Neural progenitor cell (in vitro differentiated cells): Measurements from ENCODE around the gene MLYCD. TPM values are rescaled to one million over a fixed set of nuclear protein-coding genes. Genes with fewer than 3 reads are reported as not detected.

Source experiments
- DNase-seq: peaks from one replicate; pipeline ENCODE4 v3.0.0-alpha.2; 2016; ENCODE audit warnings: low spot score
- H2AFZ ChIP-seq: fragments of 200-600 bp; sonication (generic); replicated peaks from 2 replicates; pipeline ENCODE4 v1.6.1; 2016; ENCODE audit warnings: antibody characterized with exemption
- H3F3A ChIP-seq: fragments of 200-600 bp; sonication (generic); 2 replicates; pipeline ENCODE4 v1.6.1; 2016; ENCODE audit warnings: antibody characterized with exemption, low read depth
- H3K27ac ChIP-seq: fragments of 200-600 bp; sonication (generic); 2 replicates; pipeline ENCODE4 v1.5.1; 2016; ENCODE audit warnings: mild to moderate bottlenecking
- H3K27me3 ChIP-seq: fragments of 200-600 bp; sonication (generic); 2 replicates; pipeline ENCODE4 v1.6.1; 2016; ENCODE audit warnings: mild to moderate bottlenecking, moderate library complexity
- H3K36me3 ChIP-seq: fragments of 200-600 bp; sonication (generic); 2 replicates; pipeline ENCODE4 v1.5.1; 2016
- H3K4me1 ChIP-seq: fragments of 200-600 bp; sonication (generic); 2 replicates; pipeline ENCODE4 v1.6.1; 2016; ENCODE audit warnings: mixed run types
- H3K4me2 ChIP-seq: fragments of 200-600 bp; sonication (generic); 2 replicates; pipeline ENCODE4 v1.6.1; 2016
- H3K4me3 ChIP-seq: fragments of 200-600 bp; sonication (generic); 2 replicates; pipeline ENCODE4 v1.5.1; 2016
- H3K79me2 ChIP-seq: fragments of 200-600 bp; sonication (generic); 2 replicates; pipeline ENCODE4 v1.6.1; 2016; ENCODE audit warnings: low read depth
- H3K9ac ChIP-seq: fragments of 200-600 bp; sonication (generic); 2 replicates; pipeline ENCODE4 v1.6.1; 2016
- H3K9me3 ChIP-seq: fragments of 200-600 bp; sonication (generic); 2 replicates; pipeline ENCODE4 v1.5.1; 2016; ENCODE audit warnings: low read depth
- H4K20me1 ChIP-seq: fragments of 200-600 bp; sonication (generic); 2 replicates; pipeline ENCODE4 v1.6.1; 2016; ENCODE audit warnings: low read depth
- H3K27ac Mint-ChIP-seq: 3 replicates; pipeline ENCODE4 v1.8.0; 2021; ENCODE audit warnings: mixed read lengths
- H3K27me3 Mint-ChIP-seq: 2 replicates; pipeline ENCODE4 v1.8.0; 2022; ENCODE audit warnings: low read depth, mild to moderate bottlenecking, inconsistent platforms, moderate library complexity, mixed read lengths; ENCODE audit not compliant: insufficient read depth
- H3K36me3 Mint-ChIP-seq: 3 replicates; pipeline ENCODE4 v1.8.0; 2021; ENCODE audit warnings: mixed read lengths
- H3K4me1 Mint-ChIP-seq: 3 replicates; pipeline ENCODE4 v1.8.0; 2021; ENCODE audit warnings: mixed read lengths
- H3K4me3 Mint-ChIP-seq: 3 replicates; pipeline ENCODE4 v1.8.0; 2021; ENCODE audit warnings: mild to moderate bottlenecking, moderate library complexity, mixed read lengths
- H3K9me3 Mint-ChIP-seq: 3 replicates; pipeline ENCODE4 v1.8.0; 2020; ENCODE audit warnings: mixed read lengths
- EZH2 ChIP-seq: fragments of 200-600 bp; sonication (generic); IDR thresholded peaks from 2 replicates; pipeline ENCODE4 v1.6.1; 2017; ENCODE audit warnings: antibody characterized with exemption, mild to moderate bottlenecking, moderate library complexity
- EZH2phosphoT487 ChIP-seq: fragments of 200-600 bp; sonication (generic); IDR thresholded peaks from 2 replicates; pipeline ENCODE4 v1.6.1; 2017; ENCODE audit warnings: antibody characterized with exemption
- total RNA-seq: library from RNA; depleted of rRNA; stranded (reverse); fragments of >200 nt; gene quantifications from 2 replicates; pipeline ENCODE4 v1.2.3, GENCODE V29; 2015; ENCODE audit warnings: low replicate concordance
- TF ChIP-seq, protein P1 (sequence below): fragments of 200-600 bp; sonication (generic); IDR thresholded peaks from 2 replicates; pipeline ENCODE4 v1.5.1; 2017; ENCODE audit warnings: antibody characterized with exemption, mild to moderate bottlenecking

The MLYCD gene
- total RNA-seq, 1 donor from 2014 or later: 2.5 TPM

DNA sequence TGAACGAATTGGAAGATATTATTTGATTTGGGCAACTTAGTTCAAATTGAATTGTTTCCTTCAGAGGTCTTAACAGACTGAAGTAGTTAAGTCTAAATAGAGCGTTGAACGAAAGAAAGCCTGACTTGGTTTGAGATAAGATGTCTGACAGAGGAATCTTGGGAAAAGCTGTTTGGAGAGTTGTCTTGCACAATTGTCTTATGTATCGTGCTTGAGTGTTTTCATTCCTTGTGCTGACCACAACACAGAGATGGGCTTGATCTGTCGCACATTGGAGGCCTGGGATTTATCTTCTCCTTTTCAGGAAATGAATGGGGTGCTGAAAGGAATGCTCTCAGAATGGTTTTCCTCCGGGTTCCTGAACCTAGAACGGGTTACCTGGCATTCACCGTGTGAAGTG lies 7.8 kb downstream of the MLYCD start:
- Histone ChIP-seq H3K36me3 (no peaks in the 10 kb centered on the region), H3F3A (peaks cover 12% of the 10 kb centered on the region), H3K4me1 (peaks cover 16% of the 10 kb centered on the region), H3K79me2 (no peaks in the 10 kb centered on the region), H4K20me1 (no peaks in the 10 kb centered on the region), H3K9me3 (no peaks in the 10 kb centered on the region), H3K4me2 (no peak overlapping the region), H3K4me3 (no peak overlapping the region), H2AFZ (no peak overlapping the region), H3K27ac (no peak overlapping the region), H3K27me3 (no peaks in the 10 kb centered on the region), H3K9ac (no peak overlapping the region)
- H3K36me3 Mint-ChIP-seq: peaks cover 16% of the 10 kb centered on the region
- DNase-seq: no peak
- peaks cover 4% of the 10 kb centered on the region for H3K27me3 Mint-ChIP-seq
- H3K27ac Mint-ChIP-seq: no peak overlapping the region
- peaks cover 59% of the 10 kb centered on the region for H3K4me1 Mint-ChIP-seq
- no peak for TF ChIP-seq EZH2
- TF ChIP-seq, protein P1, sequence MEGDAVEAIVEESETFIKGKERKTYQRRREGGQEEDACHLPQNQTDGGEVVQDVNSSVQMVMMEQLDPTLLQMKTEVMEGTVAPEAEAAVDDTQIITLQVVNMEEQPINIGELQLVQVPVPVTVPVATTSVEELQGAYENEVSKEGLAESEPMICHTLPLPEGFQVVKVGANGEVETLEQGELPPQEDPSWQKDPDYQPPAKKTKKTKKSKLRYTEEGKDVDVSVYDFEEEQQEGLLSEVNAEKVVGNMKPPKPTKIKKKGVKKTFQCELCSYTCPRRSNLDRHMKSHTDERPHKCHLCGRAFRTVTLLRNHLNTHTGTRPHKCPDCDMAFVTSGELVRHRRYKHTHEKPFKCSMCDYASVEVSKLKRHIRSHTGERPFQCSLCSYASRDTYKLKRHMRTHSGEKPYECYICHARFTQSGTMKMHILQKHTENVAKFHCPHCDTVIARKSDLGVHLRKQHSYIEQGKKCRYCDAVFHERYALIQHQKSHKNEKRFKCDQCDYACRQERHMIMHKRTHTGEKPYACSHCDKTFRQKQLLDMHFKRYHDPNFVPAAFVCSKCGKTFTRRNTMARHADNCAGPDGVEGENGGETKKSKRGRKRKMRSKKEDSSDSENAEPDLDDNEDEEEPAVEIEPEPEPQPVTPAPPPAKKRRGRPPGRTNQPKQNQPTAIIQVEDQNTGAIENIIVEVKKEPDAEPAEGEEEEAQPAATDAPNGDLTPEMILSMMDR: no peak
- no peak for TF ChIP-seq EZH2phosphoT487
- no peak overlapping the region for H3K4me3 Mint-ChIP-seq
- no peaks in the 10 kb centered on the region for H3K9me3 Mint-ChIP-seq

DNA sequence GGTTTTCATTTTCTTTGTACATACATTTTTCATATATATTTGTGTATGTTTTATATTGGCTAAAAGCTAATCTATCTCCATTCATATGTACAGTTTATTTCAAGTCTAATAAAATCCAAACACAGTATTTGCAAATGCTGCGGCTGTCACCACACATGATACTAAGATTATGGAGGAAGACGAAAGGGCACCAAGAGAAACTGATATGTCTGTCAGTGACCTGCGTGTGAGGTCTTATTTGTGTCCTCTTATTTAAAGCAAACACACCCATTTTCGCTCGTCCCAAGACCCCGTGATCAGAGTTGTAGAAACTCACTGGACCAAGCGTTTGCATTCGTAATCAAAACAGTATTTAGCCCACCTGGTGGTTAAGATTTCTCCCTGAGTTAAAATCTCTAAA lies 8.2 kb downstream of the MLYCD start:
- Histone ChIP-seq H3K4me2 (no peak overlapping the region), H3K4me1 (peaks cover 20% of the 10 kb centered on the region), H3K9me3 (no peaks in the 10 kb centered on the region), H3K9ac (no peak overlapping the region), H2AFZ (no peak overlapping the region), H3K27me3 (no peaks in the 10 kb centered on the region), H3F3A (peaks cover 17% of the 10 kb centered on the region), H3K4me3 (no peak overlapping the region), H4K20me1 (no peaks in the 10 kb centered on the region), H3K79me2 (no peaks in the 10 kb centered on the region), H3K27ac (no peak overlapping the region), H3K36me3 (no peaks in the 10 kb centered on the region)
- peaks cover 61% of the 10 kb centered on the region for H3K4me1 Mint-ChIP-seq
- peaks cover 4% of the 10 kb centered on the region for H3K27me3 Mint-ChIP-seq
- DNase-seq: no peak
- no peaks in the 10 kb centered on the region for H3K9me3 Mint-ChIP-seq
- H3K36me3 Mint-ChIP-seq: peaks cover 19% of the 10 kb centered on the region
- H3K27ac Mint-ChIP-seq: peak overlapping the region; percentile 53
- H3K4me3 Mint-ChIP-seq: no peak overlapping the region
- TF ChIP-seq, protein P1: no peak
- TF ChIP-seq EZH2 (no peak), EZH2phosphoT487 (no peak)

DNA sequence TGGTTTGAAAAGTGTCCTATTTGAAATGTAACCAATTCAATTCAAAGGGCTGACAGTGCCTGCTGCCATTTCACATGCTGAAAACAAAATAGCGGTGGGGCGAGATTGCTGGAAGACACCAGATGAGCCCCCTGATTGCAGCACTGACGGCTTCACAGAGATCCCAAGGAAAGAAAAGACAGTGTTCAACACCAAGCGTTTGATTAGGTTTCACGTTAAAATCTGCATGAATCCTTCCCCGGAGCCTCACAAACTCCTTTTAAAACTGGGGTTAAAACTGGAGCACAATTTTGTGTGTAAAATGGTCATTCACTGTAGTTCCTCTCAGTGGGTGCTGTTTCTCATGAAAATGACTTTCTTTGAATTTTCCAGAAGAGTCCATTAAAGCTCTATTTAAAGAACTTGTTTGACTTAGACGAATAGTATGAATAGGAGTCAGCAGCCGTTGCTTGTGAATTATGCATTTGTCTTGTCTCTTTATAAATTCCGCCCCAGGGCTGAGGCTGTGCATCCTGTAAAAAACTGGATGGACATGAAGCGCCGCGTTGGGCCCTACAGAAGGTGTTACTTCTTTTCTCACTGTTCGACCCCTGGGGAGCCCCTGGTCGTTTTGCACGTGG lies 8.8 kb downstream of the MLYCD start:
- H3K36me3 ChIP-seq: no peaks in the 10 kb centered on the region
- TF ChIP-seq EZH2 (no peak), EZH2phosphoT487 (no peak)
- TF ChIP-seq, protein P1: no peak
- no peak overlapping the region for H3K9ac ChIP-seq
- H3K27ac ChIP-seq: no peak overlapping the region
- H3F3A ChIP-seq: peaks cover 22% of the 10 kb centered on the region
- no peaks in the 10 kb centered on the region for H3K79me2 ChIP-seq
- H2AFZ ChIP-seq: no peak overlapping the region
- H3K4me3 Mint-ChIP-seq: no peak overlapping the region
- H3K4me1 ChIP-seq: peaks cover 24% of the 10 kb centered on the region
- H4K20me1 ChIP-seq: no peaks in the 10 kb centered on the region
- DNase-seq: no peak
- H3K27me3 Mint-ChIP-seq: peaks cover 4% of the 10 kb centered on the region
- no peak overlapping the region for H3K4me3 ChIP-seq
- H3K36me3 Mint-ChIP-seq: peaks cover 19% of the 10 kb centered on the region
- no peaks in the 10 kb centered on the region for H3K9me3 Mint-ChIP-seq
- peaks cover 64% of the 10 kb centered on the region for H3K4me1 Mint-ChIP-seq
- H3K27me3 ChIP-seq: no peaks in the 10 kb centered on the region
- peak overlapping the region; percentile 53 for H3K27ac Mint-ChIP-seq
- H3K9me3 ChIP-seq: no peaks in the 10 kb centered on the region
- no peak overlapping the region for H3K4me2 ChIP-seq
